ENCODE data around the gene CAMK2N1.

The CAMK2N1 gene

GRCh38 chr1:20443703-20444586, 42.1 kb downstream of the CAMK2N1 start:
- DNase-seq (ENCODE audit: low read depth): no peak

- no peak for DNase-seq (ENCODE audit: low read depth)
Measured at GRCh38 chr1:20442920-20443625, 42.9 kb downstream of the CAMK2N1 start.

- DNase-seq (ENCODE audit: low read depth): no peak
Measured at GRCh38 chr1:20440785-20441200, 45.2 kb downstream of the CAMK2N1 start.

- no peak for DNase-seq (ENCODE audit: low read depth)
Measured at GRCh38 chr1:20439282-20439681, 46.7 kb downstream of the CAMK2N1 start.

GRCh38 chr1:20437640-20438039, 48.4 kb downstream of the CAMK2N1 start:
- no peak for DNase-seq (ENCODE audit: low read depth)

- no peak for DNase-seq (ENCODE audit: low read depth)
Measured at GRCh38 chr1:20432891-20433290, 53.1 kb downstream of the CAMK2N1 start.
